Psoas muscle (tissue), 8 donors: ENCODE measurements around the gene ARHGAP24. TPM values are rescaled to one million over a fixed set of nuclear protein-coding genes. Genes with fewer than 3 reads are reported as not detected.

ENCODE experiments used
- ATAC-seq, 4 donors: fragments of 200-7000 bp; cut with Tn5 transposase; one replicate each; pipeline ENCODE4 v1.9.1; 2020; ENCODE audit warnings: moderate library complexity in 3 of 4, mild to moderate bottlenecking in 2 of 4
- DNase-seq, 2 donors: peaks; one replicate each; pipeline ENCODE4 v3.0.0-alpha.2; 2020
- H3K27ac ChIP-seq: fragments of 200-600 bp; one replicate; pipeline ENCODE4 v1.8.0; 2022
- H3K27me3 ChIP-seq, 3 donors: fragments of 200-600 bp in 1 of 3; one replicate each; pipeline versions ENCODE4 v1.6.1 to v1.8.0; 2013 to 2022; ENCODE audit warnings: low read length in 2 of 3, mild to moderate bottlenecking in 2 of 3, moderate library complexity in 1 of 3; ENCODE audit not compliant: insufficient read depth in 3 of 3
- H3K36me3 ChIP-seq, 2 donors: fragments of 200-600 bp in 1 of 2; one replicate each; pipeline versions ENCODE4 v1.6.1 to v1.8.0; 2013 to 2022; ENCODE audit warnings: low read depth in 1 of 2, mild to moderate bottlenecking in 1 of 2, moderate library complexity in 1 of 2; ENCODE audit not compliant: insufficient read depth in 1 of 2
- H3K4me1 ChIP-seq: fragments of 200-600 bp; one replicate; pipeline ENCODE4 v1.8.0; 2022
- H3K4me3 ChIP-seq: fragments of 200-600 bp; one replicate; pipeline ENCODE4 v1.8.0; 2022; ENCODE audit warnings: mild to moderate bottlenecking
- H3K9me3 ChIP-seq: fragments of 200-600 bp; one replicate; pipeline ENCODE4 v1.8.0; 2022
- WGBS, 3 donors: extraction: QIAGEN DNeasy Blood & Tissue Kit; methylation state at CpG; one replicate each; pipeline versions ENCODE4 v1.1.6 to v1.1.7; 2013; 5-methylcytosine and 5-hydroxymethylcytosine counted together
- intact Hi-C, 2 donors: fragments of 100-400 bp; cut with DNase I; formaldehyde crosslinking; loops; one replicate each; pipeline versions ENCODE4 v1.11.0 to v1.14.2; 2022
- polyA plus RNA-seq, 3 donors: library from polyadenylated mRNA; stranded (reverse); fragments of 200-250 nt; gene quantifications; one replicate each; pipeline ENCODE4 v1.2.3, GENCODE V29; 2013
- total RNA-seq, 4 donors: library from RNA; stranded (reverse); fragmentation: NEBNext Ultra II Directional in 2 of 4; extraction: Animal tissue kit (Norgen Biotek cat#: 25700) in 2 of 4; gene quantifications; one replicate each; pipeline versions ENCODE4 v1.2.1 to v1.2.4, GENCODE V29; 2021 to 2023
- TF ChIP-seq, protein P1 (sequence below): fragments of 200-600 bp; IDR thresholded peaks from one replicate; pipeline ENCODE4 v1.8.0; 2022; ENCODE audit warnings: antibody characterized with exemption
- donor health status: healthy with polysubstance abuse.
- donor health status: DM: no; HTN: no; CAD: no; lungs with moderate emphysema.
- donor health status: Bipolar disorder and iron deficiency.
- donor health status: healthy.
- donor health status: DM: yes; HTN: yes; CAD: no.
- donor health status: DM: no; HTN: no; CAD: no.
- donor health status: DM: no; HTN: no; CAD: no.
- donor health status: DM: yes; HTN: yes; CAD: no.

The ARHGAP24 gene
- total and polyA plus RNA-seq, 7 donors, result 2.3 to 25.7 (median 4.6) TPM

DNA sequence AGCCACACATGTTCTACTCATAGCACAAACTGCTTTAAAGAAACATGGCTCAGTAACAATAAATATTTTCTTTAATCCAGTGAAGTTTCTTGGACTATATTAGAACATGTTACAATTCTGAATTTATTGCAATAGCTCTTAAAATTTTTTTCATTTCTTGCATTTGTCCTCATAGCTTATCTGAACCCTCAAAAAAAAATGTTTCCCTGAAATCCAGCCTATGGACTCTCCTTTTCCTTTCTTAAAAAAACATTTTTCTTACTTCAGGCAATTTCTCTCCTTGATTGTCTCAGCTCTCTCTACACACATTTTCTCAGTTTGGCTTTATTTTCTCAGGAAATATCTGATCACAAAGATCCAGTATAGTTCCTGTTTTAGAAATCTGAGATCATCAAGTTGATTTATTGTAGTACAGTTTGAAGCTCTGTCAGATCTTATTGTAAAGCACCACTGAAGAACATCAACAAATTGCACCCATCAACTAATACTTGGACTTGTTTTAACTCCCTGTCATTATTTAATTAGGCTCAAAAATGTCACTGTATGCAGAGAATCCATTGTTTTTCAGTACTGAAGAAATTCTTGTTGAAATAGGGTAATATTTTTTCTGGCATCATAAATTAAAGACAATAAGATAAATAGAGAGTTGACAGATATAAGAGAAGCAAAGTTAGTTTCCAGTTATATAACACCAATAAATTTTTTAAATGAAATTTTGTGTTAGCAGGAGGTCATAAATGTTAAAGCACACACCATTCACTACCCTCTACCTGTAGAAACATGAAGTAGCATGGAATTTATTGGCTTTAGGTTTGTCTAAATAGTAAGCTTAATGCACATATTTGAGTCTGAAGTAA, 317.7 kb downstream of the ARHGAP24 start:
- ATAC-seq (no peak), DNase-seq (no peak)
- intact Hi-C loops, result no loop called here
- H3K4me1 ChIP-seq, result peaks cover 4% of the 10 kb centered on the region
- TF ChIP-seq, protein P1, sequence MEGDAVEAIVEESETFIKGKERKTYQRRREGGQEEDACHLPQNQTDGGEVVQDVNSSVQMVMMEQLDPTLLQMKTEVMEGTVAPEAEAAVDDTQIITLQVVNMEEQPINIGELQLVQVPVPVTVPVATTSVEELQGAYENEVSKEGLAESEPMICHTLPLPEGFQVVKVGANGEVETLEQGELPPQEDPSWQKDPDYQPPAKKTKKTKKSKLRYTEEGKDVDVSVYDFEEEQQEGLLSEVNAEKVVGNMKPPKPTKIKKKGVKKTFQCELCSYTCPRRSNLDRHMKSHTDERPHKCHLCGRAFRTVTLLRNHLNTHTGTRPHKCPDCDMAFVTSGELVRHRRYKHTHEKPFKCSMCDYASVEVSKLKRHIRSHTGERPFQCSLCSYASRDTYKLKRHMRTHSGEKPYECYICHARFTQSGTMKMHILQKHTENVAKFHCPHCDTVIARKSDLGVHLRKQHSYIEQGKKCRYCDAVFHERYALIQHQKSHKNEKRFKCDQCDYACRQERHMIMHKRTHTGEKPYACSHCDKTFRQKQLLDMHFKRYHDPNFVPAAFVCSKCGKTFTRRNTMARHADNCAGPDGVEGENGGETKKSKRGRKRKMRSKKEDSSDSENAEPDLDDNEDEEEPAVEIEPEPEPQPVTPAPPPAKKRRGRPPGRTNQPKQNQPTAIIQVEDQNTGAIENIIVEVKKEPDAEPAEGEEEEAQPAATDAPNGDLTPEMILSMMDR, result no peak
- no peaks in the 10 kb centered on the region for H3K9me3 ChIP-seq
- H3K27me3 ChIP-seq, result no peaks in the 10 kb centered on the region
- no peak overlapping the region for H3K27ac ChIP-seq
- H3K4me3 ChIP-seq, result no peak overlapping the region
- no peaks in the 10 kb centered on the region for H3K36me3 ChIP-seq

DNA sequence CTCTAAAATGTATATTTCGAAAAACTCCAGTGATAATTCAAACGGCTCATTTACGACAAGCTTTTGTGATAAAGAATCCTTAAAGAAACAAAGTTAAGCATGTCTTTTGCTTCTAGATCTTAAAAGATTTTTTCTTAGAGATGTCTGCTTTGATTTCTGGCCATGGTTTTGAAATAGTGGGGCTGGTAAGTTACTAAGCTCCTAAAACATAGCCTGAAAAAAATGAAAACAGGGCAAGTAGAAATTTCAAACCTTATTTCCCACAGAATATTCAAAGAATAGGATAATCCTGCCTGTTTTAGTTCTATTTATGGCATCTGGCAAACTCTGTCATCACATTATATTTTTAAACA, 318.3 kb downstream of the ARHGAP24 start:
- no peak for DNase-seq
- no peak for ATAC-seq
- H3K27me3 ChIP-seq, result no peaks in the 10 kb centered on the region
- intact Hi-C loops, result no loop called here
- TF ChIP-seq, protein P1, result no peak
- H3K27ac ChIP-seq, result no peak overlapping the region
- H3K4me3 ChIP-seq, result no peak overlapping the region
- H3K36me3 ChIP-seq, result no peaks in the 10 kb centered on the region
- H3K4me1 ChIP-seq, result peaks cover 4% of the 10 kb centered on the region
- no peaks in the 10 kb centered on the region for H3K9me3 ChIP-seq
- 79 to 85% (median 85%) methylated on average over 3 of the region's 3 CpGs for WGBS, 3 donors

DNA sequence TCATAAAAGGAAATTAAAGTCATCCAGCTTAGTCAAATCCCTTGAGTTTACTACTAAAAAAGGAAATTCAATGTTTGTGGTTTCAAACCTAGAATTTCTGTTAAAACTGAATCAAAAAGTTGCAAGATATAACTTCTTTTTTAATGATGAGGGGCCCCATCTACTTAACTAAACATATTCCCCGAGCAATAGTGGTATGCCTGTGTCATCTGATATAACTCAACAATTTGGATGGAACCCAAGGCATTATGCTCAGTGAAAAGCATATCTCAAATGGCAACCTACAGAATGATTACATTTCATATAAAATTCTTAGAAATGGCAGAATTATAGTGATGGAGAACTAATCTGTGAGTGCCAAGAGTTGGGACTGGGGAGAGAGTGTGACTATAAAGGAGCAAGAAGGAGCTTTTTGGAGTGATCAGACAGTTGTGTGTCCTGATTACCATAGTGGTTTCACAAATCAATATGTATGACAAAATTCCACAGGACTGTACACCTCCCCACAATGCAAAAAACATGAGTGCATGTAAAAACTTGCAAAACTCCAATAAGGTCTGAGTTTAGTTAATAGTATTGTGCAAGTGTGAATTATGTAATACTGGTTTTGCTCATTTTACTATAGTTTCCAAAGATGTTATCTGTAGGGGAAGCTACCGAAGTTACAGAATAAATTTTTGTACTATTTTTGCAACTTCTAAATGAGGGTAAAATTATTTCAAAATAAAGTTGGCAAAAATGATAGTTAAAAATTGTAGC, 323.2 kb downstream of the ARHGAP24 start:
- DNase-seq (no peak), ATAC-seq (no peak)
- no peak overlapping the region for H3K27ac ChIP-seq
- TF ChIP-seq, protein P1, result no peak
- H3K9me3 ChIP-seq, result peaks cover 5% of the 10 kb centered on the region
- 35 to 69% (median 50%) methylated on average over 2 of the region's 2 CpGs for WGBS, 3 donors
- H3K36me3 ChIP-seq, result no peaks in the 10 kb centered on the region
- peaks cover under 1% of the 10 kb centered on the region for H3K4me1 ChIP-seq
- no peak overlapping the region for H3K4me3 ChIP-seq
- intact Hi-C loops, result loop anchor here (5.0 kb wide), 2 partner anchors 169 to 244 kb away; no protein-coding TSS in a partner anchor
- no peaks in the 10 kb centered on the region for H3K27me3 ChIP-seq

DNA sequence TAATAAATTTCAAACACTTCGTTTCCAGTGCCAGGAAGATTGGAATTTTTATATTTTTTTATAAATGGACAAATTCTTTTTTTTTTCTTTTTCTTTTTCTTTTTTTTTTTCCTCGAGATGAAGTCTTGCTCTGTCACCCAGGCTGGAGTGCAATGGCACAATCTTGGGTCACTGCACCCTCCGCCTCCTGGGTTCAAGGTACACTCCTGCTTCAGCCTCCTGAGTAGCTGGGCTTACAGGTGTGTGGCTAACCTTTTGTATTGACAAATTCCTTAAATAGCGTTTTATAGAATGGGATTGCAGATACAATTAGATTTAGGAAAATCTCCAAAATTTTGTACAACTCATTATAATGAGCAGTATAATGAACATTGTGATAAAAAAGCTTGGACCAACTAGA, 328.9 kb downstream of the ARHGAP24 start:
- TF ChIP-seq, protein P1, result no peak
- H3K9me3 ChIP-seq, result peaks cover under 1% of the 10 kb centered on the region
- no peak overlapping the region for H3K27ac ChIP-seq
- ATAC-seq, result no peak
- peaks cover 12% of the 10 kb centered on the region for H3K4me1 ChIP-seq
- intact Hi-C loops, result no loop called here
- no peak overlapping the region for H3K4me3 ChIP-seq
- H3K36me3 ChIP-seq, result no peaks in the 10 kb centered on the region
- DNase-seq, result no peak
- H3K27me3 ChIP-seq, result no peaks in the 10 kb centered on the region
- WGBS, 3 donors, result 80 to 87% (median 81%) methylated on average over 4 of the region's 4 CpGs
